ENCODE measurements around the gene PHACTR1. TPM values are rescaled to one million over a fixed set of nuclear protein-coding genes. Genes with fewer than 3 reads are reported as not detected.

PHACTR1 gene
- total and polyA plus RNA-seq, 7 donors = 0.60 to 7.5 (median 3.7) TPM

GRCh38 chr6:12869816-12870432 is 153.4 kb downstream of the PHACTR1 start:
- no peak overlapping the region for H3K4me3 ChIP-seq
- intact Hi-C loops (cut with DNase I) = no loop called here
- TF ChIP-seq POLR2AphosphoS5 (IDR thresholded peaks at IDR 0.05) (no peak), EP300 (IDR thresholded peaks at IDR 0.05) (no peak), POLR2A (IDR thresholded peaks at IDR 0.05) (no peak)
- TF ChIP-seq, protein P1, sequence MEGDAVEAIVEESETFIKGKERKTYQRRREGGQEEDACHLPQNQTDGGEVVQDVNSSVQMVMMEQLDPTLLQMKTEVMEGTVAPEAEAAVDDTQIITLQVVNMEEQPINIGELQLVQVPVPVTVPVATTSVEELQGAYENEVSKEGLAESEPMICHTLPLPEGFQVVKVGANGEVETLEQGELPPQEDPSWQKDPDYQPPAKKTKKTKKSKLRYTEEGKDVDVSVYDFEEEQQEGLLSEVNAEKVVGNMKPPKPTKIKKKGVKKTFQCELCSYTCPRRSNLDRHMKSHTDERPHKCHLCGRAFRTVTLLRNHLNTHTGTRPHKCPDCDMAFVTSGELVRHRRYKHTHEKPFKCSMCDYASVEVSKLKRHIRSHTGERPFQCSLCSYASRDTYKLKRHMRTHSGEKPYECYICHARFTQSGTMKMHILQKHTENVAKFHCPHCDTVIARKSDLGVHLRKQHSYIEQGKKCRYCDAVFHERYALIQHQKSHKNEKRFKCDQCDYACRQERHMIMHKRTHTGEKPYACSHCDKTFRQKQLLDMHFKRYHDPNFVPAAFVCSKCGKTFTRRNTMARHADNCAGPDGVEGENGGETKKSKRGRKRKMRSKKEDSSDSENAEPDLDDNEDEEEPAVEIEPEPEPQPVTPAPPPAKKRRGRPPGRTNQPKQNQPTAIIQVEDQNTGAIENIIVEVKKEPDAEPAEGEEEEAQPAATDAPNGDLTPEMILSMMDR (IDR thresholded peaks at IDR 0.05) = no peak
- no peaks in the 10 kb centered on the region for H3K4me1 ChIP-seq
- no peaks in the 10 kb centered on the region for H3K27me3 ChIP-seq
- 26 to 54% methylated on average over 2 of the region's 2 CpGs for WGBS, 2 donors
- no peaks in the 10 kb centered on the region for H3K36me3 ChIP-seq
- no peaks in the 10 kb centered on the region for H3K9me3 ChIP-seq
- H3K27ac ChIP-seq = no peak overlapping the region
- DNase-seq = no peak

- intact Hi-C loops (cut with DNase I) = no loop called here
- H3K9me3 ChIP-seq = no peaks in the 10 kb centered on the region
- H3K4me1 ChIP-seq = no peaks in the 10 kb centered on the region
Measured at GRCh38 chr6:12873691-12874090, 157.1 kb downstream of the PHACTR1 start.

GRCh38 chr6:12875051-12875450 is 158.5 kb downstream of the PHACTR1 start:
- TF ChIP-seq POLR2AphosphoS5 (IDR thresholded peaks at IDR 0.05) (no peak), POLR2A (IDR thresholded peaks at IDR 0.05) (no peak), EP300 (IDR thresholded peaks at IDR 0.05) (no peak)
- TF ChIP-seq, protein P1 (IDR thresholded peaks at IDR 0.05) = no peak
- Histone ChIP-seq H3K27ac (no peak overlapping the region), H3K27me3 (no peaks in the 10 kb centered on the region), H3K4me1 (no peaks in the 10 kb centered on the region), H3K9me3 (no peaks in the 10 kb centered on the region), H3K36me3 (no peaks in the 10 kb centered on the region), H3K4me3 (no peak overlapping the region)
- WGBS, 2 donors = 87 to 89% methylated on average over 6 of the region's 6 CpGs
- no peak for DNase-seq
- intact Hi-C loops (cut with DNase I) = no loop called here

More at GRCh38 chr6:12873691-12874090, 157.1 kb downstream of the PHACTR1 start:
- no peaks in the 10 kb centered on the region for H3K27me3 ChIP-seq
- H3K4me3 ChIP-seq = no peak overlapping the region
- TF ChIP-seq POLR2AphosphoS5 (IDR thresholded peaks at IDR 0.05) = no peak
- TF ChIP-seq EP300 (IDR thresholded peaks at IDR 0.05) = no peak
- TF ChIP-seq POLR2A (IDR thresholded peaks at IDR 0.05) = no peak
- TF ChIP-seq, protein P1 (IDR thresholded peaks at IDR 0.05) = no peak
- DNase-seq = no peak
- H3K27ac ChIP-seq = no peak overlapping the region
- H3K36me3 ChIP-seq = no peaks in the 10 kb centered on the region

- TF ChIP-seq POLR2A (IDR thresholded peaks at IDR 0.05) (no peak), POLR2AphosphoS5 (IDR thresholded peaks at IDR 0.05) (no peak), EP300 (IDR thresholded peaks at IDR 0.05) (no peak)
- TF ChIP-seq, protein P1 (IDR thresholded peaks at IDR 0.05) = no peak
- no peaks in the 10 kb centered on the region for H3K9me3 ChIP-seq
- no peaks in the 10 kb centered on the region for H3K4me1 ChIP-seq
- no peaks in the 10 kb centered on the region for H3K27me3 ChIP-seq
- H3K36me3 ChIP-seq = no peaks in the 10 kb centered on the region
- no peak overlapping the region for H3K27ac ChIP-seq
- DNase-seq = no peak
- intact Hi-C loops (cut with DNase I) = no loop called here
- H3K4me3 ChIP-seq = no peak overlapping the region
- WGBS, 2 donors = 35 to 54% methylated on average over 4 of the region's 4 CpGs
Measured at GRCh38 chr6:12878741-12879140, 162.2 kb downstream of the PHACTR1 start.

DNA sequence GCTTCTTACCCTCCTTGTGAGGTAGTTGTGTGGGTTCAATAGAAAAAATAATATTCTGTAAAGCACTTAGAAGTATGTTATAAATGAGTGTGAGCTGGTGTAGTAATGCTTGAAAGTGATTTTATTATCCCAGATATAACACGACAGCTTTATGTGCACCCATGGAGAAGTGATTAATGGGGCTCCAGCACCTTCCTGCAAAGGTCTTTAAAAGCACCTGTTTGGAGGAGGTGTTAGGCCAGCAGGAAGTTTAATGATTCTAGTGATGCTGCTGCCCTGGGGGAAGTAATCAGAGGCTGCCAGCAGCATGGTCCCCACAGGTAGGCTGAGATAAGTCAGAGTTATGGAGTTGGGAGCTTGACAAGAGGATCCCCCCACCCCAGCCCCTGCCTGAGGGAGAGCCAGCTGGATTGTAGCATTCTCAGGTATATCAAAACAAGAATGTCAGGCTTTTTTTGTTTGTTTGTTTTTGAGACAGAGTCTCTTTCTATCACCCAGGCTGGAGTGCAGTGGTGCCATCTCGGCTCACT is 166.3 kb downstream of the PHACTR1 start:
- 34 to 71% methylated on average over 2 of the region's 2 CpGs for WGBS, 2 donors

More for the DNA sequence above, 166.3 kb downstream of the PHACTR1 start:
- H3K9me3 ChIP-seq = no peaks in the 10 kb centered on the region
- H3K4me3 ChIP-seq = no peak overlapping the region
- TF ChIP-seq POLR2A (IDR thresholded peaks at IDR 0.05) (no peak), EP300 (IDR thresholded peaks at IDR 0.05) (no peak), POLR2AphosphoS5 (IDR thresholded peaks at IDR 0.05) (no peak)
- TF ChIP-seq, protein P1 (IDR thresholded peaks at IDR 0.05) = no peak
- intact Hi-C loops (cut with DNase I) = no loop called here
- H3K36me3 ChIP-seq = no peaks in the 10 kb centered on the region
- no peaks in the 10 kb centered on the region for H3K27me3 ChIP-seq
- H3K4me1 ChIP-seq = no peaks in the 10 kb centered on the region
- no peak for DNase-seq
- H3K27ac ChIP-seq = no peak overlapping the region
